Gastroesophageal sphincter (tissue), 4 donors: ENCODE measurements around the gene MEX3A. TPM values are rescaled to one million over a fixed set of nuclear protein-coding genes. Genes with fewer than 3 reads are reported as not detected.

Experiments
- ATAC-seq: fragments of 150-250 bp; one replicate; pipeline ENCODE4 v1.9.1; 2016; ENCODE audit warnings: mild to moderate bottlenecking, moderate library complexity
- H3K27ac ChIP-seq, 4 donors: fragments of 200-600 bp; sonication (generic) in 3 of 4; 1 replicate in 3 of 4; 2 replicates in 1 of 4; pipeline ENCODE4 v1.5.1; 2016 to 2019
- H3K27me3 ChIP-seq: fragments of 200-600 bp; sonication (generic); one replicate; pipeline ENCODE4 v1.5.1; 2019
- H3K36me3 ChIP-seq, 2 donors: fragments of 200-600 bp; sonication (generic); one replicate each; pipeline ENCODE4 v1.5.1; 2019; ENCODE audit warnings: control low read depth in 1 of 2
- H3K4me1 ChIP-seq, 3 donors: fragments of 200-600 bp; sonication (generic); 1 replicate in 2 of 3; 2 replicates in 1 of 3; pipeline ENCODE4 v1.5.1; 2016 to 2019; ENCODE audit warnings: control low read depth in 2 of 3
- H3K4me3 ChIP-seq, 2 donors: fragments of 200-600 bp; sonication (generic); one replicate each; pipeline ENCODE4 v1.5.1; 2019; ENCODE audit warnings: mild to moderate bottlenecking in 1 of 2, moderate library complexity in 1 of 2
- H3K9me3 ChIP-seq, 3 donors: fragments of 200-600 bp; sonication (generic); one replicate each; pipeline ENCODE4 v1.5.1; 2017 to 2019; ENCODE audit warnings: control low read depth in 2 of 3
- EP300 ChIP-seq: sonication (generic); formaldehyde crosslinking; IDR thresholded peaks from one replicate; pipeline ENCODE4 v1.6.1; 2017; ENCODE audit warnings: antibody characterized with exemption, mild to moderate bottlenecking
- POLR2A ChIP-seq, 2 donors: fragments of 450-650 bp; IDR thresholded peaks; one replicate each; pipeline ENCODE4 v1.6.1; 2017; ENCODE audit warnings: antibody characterized with exemption in 2 of 2, mild to moderate bottlenecking in 2 of 2, moderate library complexity in 1 of 2
- POLR2AphosphoS5 ChIP-seq: sonication (generic); formaldehyde crosslinking; IDR thresholded peaks from one replicate; pipeline ENCODE4 v1.6.1; 2017; ENCODE audit warnings: antibody characterized with exemption
- WGBS, 2 donors: methylation state at CpG; one replicate each; pipeline ENCODE4 v1.1.5; 2018; ENCODE audit warnings: low coverage in 1 of 2; 5-methylcytosine and 5-hydroxymethylcytosine counted together
- total RNA-seq, 4 donors: library from RNA; depleted of rRNA; stranded (reverse); fragments of >200 nt; gene quantifications; one replicate each; pipeline ENCODE4 v1.1.0, GENCODE V29; 2016
- TF ChIP-seq, protein P1 (sequence below), 4 experiments: fragments of 200-600 bp in 2 of 4; fragments of 450-650 bp in 2 of 4; sonication (generic) in 1 of 4; IDR thresholded peaks; one replicate each; pipeline ENCODE4 v1.5.1; 2017 to 2019; ENCODE audit warnings: antibody characterized with exemption in 4 of 4, mild to moderate bottlenecking in 2 of 4, moderate library complexity in 2 of 4

MEX3A gene
- total RNA-seq, 4 donors from 2014 or later: under 0.01 to 0.78 (median 0.52) TPM

- H3K4me3 ChIP-seq: peak within 1 kb of the TSS; percentile 49 to 80
- H3K27ac ChIP-seq: peak within 1 kb of the TSS; percentile 54 to 96 (median 94)
- peaks cover 0 to 29% (median 8%) of the 10 kb centered on the region in 3 donors for H3K4me1 ChIP-seq
- WGBS, 2 donors: 0% methylated on average over 3 to 6 of the region's 53 CpGs
- TF ChIP-seq, protein P1, sequence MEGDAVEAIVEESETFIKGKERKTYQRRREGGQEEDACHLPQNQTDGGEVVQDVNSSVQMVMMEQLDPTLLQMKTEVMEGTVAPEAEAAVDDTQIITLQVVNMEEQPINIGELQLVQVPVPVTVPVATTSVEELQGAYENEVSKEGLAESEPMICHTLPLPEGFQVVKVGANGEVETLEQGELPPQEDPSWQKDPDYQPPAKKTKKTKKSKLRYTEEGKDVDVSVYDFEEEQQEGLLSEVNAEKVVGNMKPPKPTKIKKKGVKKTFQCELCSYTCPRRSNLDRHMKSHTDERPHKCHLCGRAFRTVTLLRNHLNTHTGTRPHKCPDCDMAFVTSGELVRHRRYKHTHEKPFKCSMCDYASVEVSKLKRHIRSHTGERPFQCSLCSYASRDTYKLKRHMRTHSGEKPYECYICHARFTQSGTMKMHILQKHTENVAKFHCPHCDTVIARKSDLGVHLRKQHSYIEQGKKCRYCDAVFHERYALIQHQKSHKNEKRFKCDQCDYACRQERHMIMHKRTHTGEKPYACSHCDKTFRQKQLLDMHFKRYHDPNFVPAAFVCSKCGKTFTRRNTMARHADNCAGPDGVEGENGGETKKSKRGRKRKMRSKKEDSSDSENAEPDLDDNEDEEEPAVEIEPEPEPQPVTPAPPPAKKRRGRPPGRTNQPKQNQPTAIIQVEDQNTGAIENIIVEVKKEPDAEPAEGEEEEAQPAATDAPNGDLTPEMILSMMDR (IDR thresholded peaks at IDR 0.05): peak in 2 of 4 experiments; percentile 5 to 18
- TF ChIP-seq POLR2AphosphoS5 (peak; percentile 76), EP300 (no peak), POLR2A (IDR thresholded peaks at IDR 0.05) (peak; percentile 52 to 56)
- ATAC-seq: peak; percentile 94
- no peaks in the 10 kb centered on the region for H3K27me3 ChIP-seq
- H3K36me3 ChIP-seq: peaks cover 0 to 39% of the 10 kb centered on the region in 2 donors
- H3K9me3 ChIP-seq: no peaks in the 10 kb centered on the region
These were observed 27.6 kb downstream of the MEX3A start, which contains the start of gene LAMTOR2 for GRCh38 chr1:156054500-156055280. Gene LAMTOR2, plus strand, starts transcription at chr1:156054782. Its CDS starts 108 bp downstream, at chr1:156054890.

- Histone ChIP-seq H3K4me3 (peak within 1 kb of the TSS; percentile 49 to 80), H3K9me3 (no peaks in the 10 kb centered on the region), H3K4me1 (peaks cover 0 to 29% (median 8%) of the 10 kb centered on the region in 3 donors), H3K27ac (peak within 1 kb of the TSS; percentile 54 to 96 (median 94)), H3K27me3 (no peaks in the 10 kb centered on the region), H3K36me3 (peaks cover 0 to 46% of the 10 kb centered on the region in 2 donors)
- peak; percentile 75 for ATAC-seq
- TF ChIP-seq, protein P1 (IDR thresholded peaks at IDR 0.05): peak in 3 of 4 experiments; percentile 31 to 72 (median 55)
- TF ChIP-seq POLR2AphosphoS5: no peak
- WGBS, 2 donors: 0% methylated on average over 6 of the region's 49 CpGs; no CpG with 5 or more reads in 1 of the 2 donors
These were observed 28.3 kb downstream of the MEX3A start, which contains the start of gene UBQLN4 for GRCh38 chr1:156053768-156054499. Gene UBQLN4, minus strand, starts transcription at chr1:156053798. Its CDS starts 97 bp downstream, at chr1:156053701.

- Histone ChIP-seq H3K27ac (peak overlapping the region; percentile 49 to 96 (median 94)), H3K9me3 (no peaks in the 10 kb centered on the region), H3K36me3 (peaks cover 0 to 47% of the 10 kb centered on the region in 2 donors), H3K27me3 (no peaks in the 10 kb centered on the region), H3K4me3 (peak overlapping the region; percentile 49 to 80), H3K4me1 (peaks cover 0 to 29% (median 8%) of the 10 kb centered on the region in 3 donors)
- TF ChIP-seq EP300: no peak
- TF ChIP-seq, protein P1 (IDR thresholded peaks at IDR 0.05): peak in 1 of 4 experiments; percentile 1
- WGBS, 2 donors: 4 to 6% methylated on average over 3 to 5 of the region's 63 CpGs
- peak; percentile 4 for ATAC-seq
These were observed 29.1 kb downstream of the MEX3A start for GRCh38 chr1:156052862-156053767.

- 87% methylated on average over 3 of the region's 7 CpGs; no CpG with 5 or more reads in 1 of the 2 donors for WGBS, 2 donors
- H3K27ac ChIP-seq: no peak overlapping the region
These were observed 31.1 kb downstream of the MEX3A start for GRCh38 chr1:156051011-156051725.

More at GRCh38 chr1:156051011-156051725, 31.1 kb downstream of the MEX3A start:
- no peak overlapping the region for H3K4me3 ChIP-seq
- no peaks in the 10 kb centered on the region for H3K9me3 ChIP-seq
- H3K27me3 ChIP-seq: no peaks in the 10 kb centered on the region
- no peak for TF ChIP-seq POLR2A (IDR thresholded peaks at IDR 0.05)
- TF ChIP-seq POLR2AphosphoS5: no peak
- peaks cover 0 to 26% (median 8%) of the 10 kb centered on the region in 3 donors for H3K4me1 ChIP-seq
- H3K36me3 ChIP-seq: peaks cover 0 to 49% of the 10 kb centered on the region in 2 donors
- no peak for ATAC-seq
